NCI-H2196 (cell line): ENCODE data around the gene SCP2.

Experiments
- DNase-seq: peaks from one replicate; lab custom pipeline; 2025; ENCODE audit not compliant: unreplicated experiment; lab: John Stamatoyannopoulos, UW

Gene SCP2

DNA sequence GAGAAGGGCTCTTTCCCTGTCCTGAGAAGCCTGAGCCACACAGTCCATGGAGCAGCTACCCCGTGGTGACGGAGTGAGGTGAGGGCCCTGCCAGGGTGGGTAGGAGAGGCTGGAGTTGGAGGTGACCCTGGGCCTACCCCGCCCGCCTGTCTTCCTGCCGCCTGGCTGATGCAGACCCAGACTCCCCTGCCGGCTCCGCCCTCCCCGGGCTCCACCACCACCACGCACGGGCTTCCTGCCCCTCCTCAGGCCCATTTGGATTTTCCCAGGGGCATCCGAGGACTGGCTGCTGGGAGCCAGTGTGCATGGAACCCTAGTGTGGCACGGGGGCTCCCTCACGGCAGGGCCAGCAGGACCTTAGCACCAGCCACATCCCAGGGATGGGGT, 167.4 kb downstream of the SCP2 start:
- DNase-seq: no peak
